Natural killer cell treated with Interleukin-12 subunit alpha and Interleukin-12 subunit beta and Interleukin-15 and Interleukin-18, amount 100 ng/mL, for 72 hours (primary cell): ENCODE data around the gene VGF. TPM values are rescaled to one million over a fixed set of nuclear protein-coding genes. Genes with fewer than 3 reads are reported as not detected.
"Not testable (repeated sequence)": the region's sequence is repeated elsewhere in the genome, so short reads cannot be mapped to it uniquely, and the experiment has no call there.

ENCODE experiments used
- ATAC-seq, 2 donors: fragments of 150-1000 bp; cut with Tn5 transposase in 1 of 2; sonication (Bioruptor Pico), chemical (Tn5 transposase) in 1 of 2; 2 replicates each; pipeline ENCODE4 v1.10.0; 2021
- DNase-seq: peaks from one replicate; pipeline ENCODE4 v3.0.0; 2022; ENCODE audit warnings: low spot score
- H3K27ac Mint-ChIP-seq, 2 donors: 1 replicate in 1 of 2; 2 replicates in 1 of 2; pipeline ENCODE4 v1.8.0; 2022; ENCODE audit warnings: mixed read lengths in 2 of 2, mild to moderate bottlenecking in 1 of 2, moderate library complexity in 1 of 2
- H3K27me3 Mint-ChIP-seq, 2 donors: 1 replicate in 1 of 2; 2 replicates in 1 of 2; pipeline ENCODE4 v1.8.0; 2022; ENCODE audit warnings: mixed read lengths in 2 of 2
- H3K36me3 Mint-ChIP-seq: one replicate; pipeline ENCODE4 v1.8.0; 2022; ENCODE audit warnings: mixed read lengths
- H3K4me1 Mint-ChIP-seq, 2 donors: 1 replicate in 1 of 2; 2 replicates in 1 of 2; pipeline ENCODE4 v1.8.0; 2022; ENCODE audit warnings: low read depth in 2 of 2, mixed read lengths in 2 of 2, mild to moderate bottlenecking in 1 of 2
- H3K4me3 Mint-ChIP-seq: one replicate; pipeline ENCODE4 v1.8.0; 2022; ENCODE audit warnings: mixed read lengths
- H3K9me3 Mint-ChIP-seq: 2 replicates; pipeline ENCODE4 v1.8.0; 2022; ENCODE audit warnings: mixed read lengths
- total RNA-seq, 2 donors: library from RNA; stranded (reverse); gene quantifications; one replicate each; pipeline ENCODE4 v1.2.3, GENCODE V29; 2022

The VGF gene
- total RNA-seq, 2 donors from 2014 or later: 0.31 TPM; not detected in 1

GRCh38 chr7:101155303-101155702 is 10.1 kb downstream of the VGF start:
- Mint-ChIP-seq H3K4me3 (peak overlapping the region; percentile 74), H3K27me3 (peaks cover 0 to 4% of the 10 kb centered on the region in 2 donors), H3K36me3 (no peaks in the 10 kb centered on the region), H3K9me3 (no peaks in the 10 kb centered on the region), H3K27ac (no peak overlapping the region), H3K4me1 (peaks cover 9 to 14% of the 10 kb centered on the region in 2 donors)
- DNase-seq (no peak), ATAC-seq (no peak)

DNA sequence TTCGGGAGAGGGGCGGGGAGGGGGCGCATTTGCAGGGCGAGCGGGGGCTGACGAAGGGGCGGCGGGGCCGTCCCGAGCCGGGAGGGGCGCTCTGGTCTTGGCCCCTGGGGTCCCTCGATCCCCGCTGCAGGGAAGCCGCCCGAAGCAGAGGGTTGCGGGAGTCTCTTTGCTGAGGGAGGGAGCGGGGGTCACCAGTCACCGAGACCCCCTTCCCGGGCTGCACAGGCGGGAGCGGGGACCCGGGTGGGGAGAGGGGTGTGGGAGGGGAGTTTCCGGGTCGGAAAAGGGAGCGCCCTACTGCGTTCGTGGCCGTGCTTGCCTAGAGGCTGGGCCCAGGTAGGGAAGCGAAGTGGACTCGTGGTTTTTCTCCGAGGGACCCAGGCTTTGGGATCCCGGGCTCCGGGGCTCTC is 10.7 kb downstream of the VGF start:
- peak overlapping the region; percentile 74 for H3K4me3 Mint-ChIP-seq
- H3K27me3 Mint-ChIP-seq: peaks cover 3 to 4% of the 10 kb centered on the region in 2 donors
- DNase-seq (peak; percentile 55), ATAC-seq (peak; percentile 29 to 34)
- H3K36me3 Mint-ChIP-seq: no peaks in the 10 kb centered on the region
- no peak overlapping the region for H3K27ac Mint-ChIP-seq
- H3K4me1 Mint-ChIP-seq: peaks cover 9 to 14% of the 10 kb centered on the region in 2 donors
- H3K9me3 Mint-ChIP-seq: no peaks in the 10 kb centered on the region

DNA sequence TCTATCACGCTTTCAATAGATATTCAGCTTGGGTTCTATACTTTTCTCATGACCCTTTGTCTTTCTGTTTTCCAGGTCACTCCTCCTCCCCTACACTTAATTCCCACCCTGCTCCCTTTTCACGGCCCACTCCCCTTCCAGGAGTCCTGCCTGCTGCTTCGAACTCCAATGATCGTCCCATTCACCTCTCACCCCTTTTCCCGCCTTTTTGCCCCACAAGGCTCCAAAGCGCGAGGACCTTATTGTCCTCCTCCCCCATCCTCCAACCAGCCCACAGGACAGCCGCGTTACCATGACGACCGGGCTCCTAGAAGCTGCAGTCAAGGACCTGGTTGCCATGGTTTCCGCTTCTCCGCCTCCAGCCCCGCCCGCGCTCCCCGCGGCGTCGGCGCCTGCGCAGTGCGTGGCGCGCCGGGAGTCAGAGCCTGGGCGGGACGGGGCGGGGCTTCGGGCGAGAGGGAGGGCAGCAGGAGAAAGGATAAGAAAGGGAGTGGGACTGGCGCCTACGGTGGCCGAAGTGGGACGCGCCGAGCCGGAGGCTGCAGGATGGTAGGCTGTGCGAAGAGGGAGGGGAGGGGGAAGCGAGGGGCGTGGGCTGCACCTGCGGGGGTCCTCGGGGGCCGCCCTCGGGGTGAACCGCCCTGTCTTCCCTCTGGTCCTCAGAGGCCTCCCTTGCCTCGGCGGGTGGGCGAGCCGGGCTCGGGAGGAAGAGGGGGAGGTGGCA is 11.2 kb downstream of the VGF start, which contains the start of gene AP1S1:
Gene AP1S1 (plus strand): TSS at position 508 of the 724 bp plus-strand sequence. CDS start 39 bp downstream, at position 547.
- no peaks in the 10 kb centered on the region for H3K9me3 Mint-ChIP-seq
- H3K27ac Mint-ChIP-seq: peak within 1 kb of the TSS in 1 of 2 donors; percentile 47
- DNase-seq: peak; percentile 89
- H3K4me3 Mint-ChIP-seq: peak within 1 kb of the TSS; percentile 74
- peak; percentile 92 to 95 for ATAC-seq
- H3K27me3 Mint-ChIP-seq: peaks cover 9 to 10% of the 10 kb centered on the region in 2 donors
- H3K36me3 Mint-ChIP-seq: no peaks in the 10 kb centered on the region
- H3K4me1 Mint-ChIP-seq: peaks cover 9 to 14% of the 10 kb centered on the region in 2 donors

DNA sequence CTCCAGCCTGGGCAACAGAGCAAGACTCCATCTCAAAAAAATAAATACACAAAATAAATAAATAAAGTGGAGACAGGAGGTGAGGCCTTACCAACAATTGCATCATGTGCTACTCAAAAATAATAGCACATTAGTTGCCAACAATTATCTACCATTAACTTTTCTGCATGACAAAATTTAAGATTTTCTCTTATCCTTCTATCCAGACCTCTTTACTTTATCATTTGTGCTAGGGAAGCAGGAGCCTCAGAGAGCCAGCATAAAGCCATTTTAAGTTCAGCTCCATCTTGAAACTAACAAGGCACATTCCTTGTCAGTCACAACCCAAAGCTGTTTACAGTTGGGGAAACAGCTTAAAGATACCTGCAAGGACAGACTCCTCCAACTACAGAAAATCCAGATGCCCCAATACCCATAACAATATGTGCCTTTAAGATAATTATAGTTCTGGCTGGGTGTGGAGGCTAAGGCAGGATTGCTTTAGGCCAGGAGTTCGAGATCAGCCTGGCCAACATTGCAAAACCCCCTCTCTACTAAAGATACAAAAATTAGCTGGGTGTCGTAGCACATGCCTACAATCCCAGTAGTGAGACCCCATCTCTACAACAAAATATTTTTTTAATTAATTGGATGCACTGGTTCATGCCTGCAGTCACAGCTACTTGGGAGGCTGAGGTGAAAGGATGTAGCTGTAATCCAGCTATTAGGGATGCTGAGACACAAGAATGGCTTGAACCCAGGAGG is 13.3 kb downstream of the VGF start:
- H3K4me1 Mint-ChIP-seq: peaks cover 12 to 14% of the 10 kb centered on the region in 2 donors
- H3K36me3 Mint-ChIP-seq: no peaks in the 10 kb centered on the region
- peaks cover 11 to 13% of the 10 kb centered on the region in 2 donors for H3K27me3 Mint-ChIP-seq
- no peak for DNase-seq
- ATAC-seq: no peak
- H3K9me3 Mint-ChIP-seq: no peaks in the 10 kb centered on the region
- no peak overlapping the region for H3K27ac Mint-ChIP-seq
- H3K4me3 Mint-ChIP-seq: no peak overlapping the region

DNA sequence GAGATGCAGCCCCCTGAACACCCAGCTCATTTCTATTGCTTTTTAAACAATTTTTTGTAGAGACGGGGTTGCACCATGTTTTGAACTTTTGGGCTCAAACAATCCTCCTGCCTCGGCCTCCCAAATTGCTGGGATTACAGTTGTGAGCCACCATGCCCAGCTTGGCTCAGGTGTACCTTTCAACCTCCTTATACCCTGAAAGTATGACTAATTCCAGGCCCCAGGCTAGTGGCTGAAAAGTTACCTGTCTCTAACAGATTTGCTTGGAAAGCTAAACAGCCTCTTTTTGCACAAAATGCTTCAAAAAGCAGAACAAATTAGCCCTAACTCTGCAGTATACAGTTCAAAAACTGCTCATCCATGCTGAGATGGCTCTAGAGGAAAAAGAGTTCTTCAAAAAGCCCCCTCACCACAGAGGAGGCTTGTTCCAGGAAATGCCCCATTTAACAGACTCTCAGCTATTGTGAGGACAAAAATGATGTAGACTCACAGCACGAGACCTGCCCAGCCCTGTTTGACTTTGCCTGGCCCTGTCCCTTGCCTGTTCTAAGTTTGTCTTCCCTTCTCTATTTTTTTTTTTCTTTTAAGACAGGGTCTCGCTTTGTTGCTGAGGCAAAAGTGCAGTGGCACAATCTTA is 24.5 kb downstream of the VGF start:
- Mint-ChIP-seq H3K9me3 (no peaks in the 10 kb centered on the region), H3K4me1 (peaks cover 30 to 52% of the 10 kb centered on the region in 2 donors), H3K4me3 (no peak overlapping the region), H3K27me3 (peaks cover 16 to 17% of the 10 kb centered on the region in 2 donors), H3K36me3 (no peaks in the 10 kb centered on the region), H3K27ac (peak overlapping the region in 1 of 2 donors; percentile 39)
- no peak for DNase-seq
- no peak for ATAC-seq

DNA sequence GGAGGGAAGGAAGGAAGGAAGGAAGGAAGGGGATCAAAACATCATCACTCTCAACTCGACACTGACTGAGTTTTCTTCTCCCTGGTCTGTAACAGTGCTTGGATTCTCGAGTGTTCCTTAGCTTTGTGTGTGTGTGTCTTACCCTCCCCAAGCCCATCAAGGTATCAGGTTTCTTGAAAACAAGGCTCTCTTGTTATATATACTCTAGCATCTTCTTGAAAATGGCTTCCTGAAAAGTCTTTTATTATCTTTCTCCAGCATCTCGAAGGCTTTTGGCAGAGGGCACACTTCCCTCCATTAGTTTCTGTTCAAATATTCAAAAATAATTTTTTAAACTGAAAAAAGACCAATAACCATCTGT is 25.1 kb downstream of the VGF start:
- Mint-ChIP-seq H3K9me3 (no peaks in the 10 kb centered on the region), H3K36me3 (no peaks in the 10 kb centered on the region), H3K27ac (peak overlapping the region; percentile 17 to 33), H3K4me3 (no peak overlapping the region), H3K4me1 (peaks cover 30 to 52% of the 10 kb centered on the region in 2 donors), H3K27me3 (peaks cover 16 to 18% of the 10 kb centered on the region in 2 donors)
- DNase-seq (no peak), ATAC-seq (no peak)

DNA sequence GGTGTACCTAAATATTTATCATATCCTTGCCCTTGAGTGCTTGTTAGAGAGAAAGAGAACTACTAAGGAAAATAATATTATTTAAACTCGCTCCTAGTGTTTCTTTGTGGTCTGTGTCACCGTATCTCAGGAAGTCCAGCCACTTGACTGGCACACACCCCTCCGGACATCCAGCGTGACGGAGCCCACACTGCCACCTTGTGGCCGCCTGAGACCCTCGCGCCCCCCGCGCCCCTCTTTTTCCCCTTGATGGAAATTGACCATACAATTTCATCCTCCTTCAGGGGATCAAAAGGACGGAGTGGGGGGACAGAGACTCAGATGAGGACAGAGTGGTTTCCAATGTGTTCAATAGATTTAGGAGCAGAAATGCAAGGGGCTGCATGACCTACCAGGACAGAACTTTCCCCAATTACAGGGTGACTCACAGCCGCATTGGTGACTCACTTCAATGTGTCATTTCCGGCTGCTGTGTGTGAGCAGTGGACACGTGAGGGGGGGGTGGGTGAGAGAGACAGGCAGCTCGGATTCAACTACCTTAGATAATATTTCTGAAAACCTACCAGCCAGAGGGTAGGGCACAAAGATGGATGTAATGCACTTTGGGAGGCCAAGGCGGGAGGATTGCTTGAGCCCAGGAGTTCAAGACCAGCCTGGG is 27.0 kb downstream of the VGF start:
- no peaks in the 10 kb centered on the region for H3K36me3 Mint-ChIP-seq
- H3K4me3 Mint-ChIP-seq: peak overlapping the region; percentile 58
- ATAC-seq (peak; percentile 98), DNase-seq (peak; percentile 87)
- peak overlapping the region; percentile 66 to 84 for H3K27ac Mint-ChIP-seq
- no peaks in the 10 kb centered on the region for H3K9me3 Mint-ChIP-seq
- H3K27me3 Mint-ChIP-seq: peaks cover 7 to 10% of the 10 kb centered on the region in 2 donors
- peaks cover 36 to 44% of the 10 kb centered on the region in 2 donors for H3K4me1 Mint-ChIP-seq

DNA sequence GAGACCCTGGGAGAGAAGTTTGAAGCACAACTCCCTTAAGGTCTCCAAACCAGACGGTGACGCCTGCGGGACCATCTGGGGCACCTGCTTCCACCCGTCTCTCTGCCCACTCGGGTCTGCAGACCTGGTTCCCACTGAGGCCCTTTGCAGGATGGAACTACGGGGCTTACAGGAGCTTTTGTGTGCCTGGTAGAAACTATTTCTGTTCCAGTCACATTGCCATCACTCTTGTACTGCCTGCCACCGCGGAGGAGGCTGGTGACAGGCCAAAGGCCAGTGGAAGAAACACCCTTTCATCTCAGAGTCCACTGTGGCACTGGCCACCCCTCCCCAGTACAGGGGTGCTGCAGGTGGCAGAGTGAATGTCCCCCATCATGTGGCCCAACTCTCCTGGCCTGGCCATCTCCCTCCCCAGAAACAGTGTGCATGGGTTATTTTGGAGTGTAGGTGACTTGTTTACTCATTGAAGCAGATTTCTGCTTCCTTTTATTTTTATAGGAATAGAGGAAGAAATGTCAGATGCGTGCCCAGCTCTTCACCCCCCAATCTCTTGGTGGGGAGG is 27.6 kb downstream of the VGF start:
- H3K36me3 Mint-ChIP-seq: no peaks in the 10 kb centered on the region
- H3K27me3 Mint-ChIP-seq: peaks cover 7 to 8% of the 10 kb centered on the region in 2 donors
- peaks cover 37 to 41% of the 10 kb centered on the region in 2 donors for H3K4me1 Mint-ChIP-seq
- no peaks in the 10 kb centered on the region for H3K9me3 Mint-ChIP-seq
- no peak for ATAC-seq
- H3K4me3 Mint-ChIP-seq: peak overlapping the region; percentile 58
- DNase-seq: no peak
- H3K27ac Mint-ChIP-seq: peak overlapping the region; percentile 66 to 84

DNA sequence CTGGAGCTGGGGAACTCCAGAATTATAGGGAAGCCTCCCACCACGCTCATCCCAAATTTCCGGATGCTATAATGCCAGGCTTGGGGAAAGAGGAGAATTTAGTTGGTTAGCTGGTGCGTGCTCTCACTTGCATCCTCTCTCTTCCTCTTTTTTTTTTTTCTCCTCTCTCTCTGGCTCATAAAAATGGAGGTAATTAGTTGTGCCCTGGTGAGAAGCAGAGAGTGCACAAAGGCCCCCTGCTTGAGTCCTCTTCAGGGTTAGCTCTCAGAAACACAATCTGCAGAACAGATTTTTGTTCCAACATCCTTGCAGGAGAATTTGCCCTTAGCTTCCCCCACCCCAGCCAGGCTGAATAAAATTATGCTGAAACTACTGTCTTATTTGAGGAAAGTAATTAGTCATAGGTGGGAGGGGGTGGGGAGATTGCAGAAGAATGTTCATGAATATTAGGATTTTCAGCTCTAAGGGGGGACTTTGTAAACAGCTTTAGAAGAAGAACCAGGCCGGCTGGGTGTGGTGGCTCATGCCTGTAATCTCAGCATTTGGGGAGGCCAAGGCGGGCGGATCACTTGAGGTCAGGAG is 30.9 kb downstream of the VGF start:
- Mint-ChIP-seq H3K27me3 (peaks cover 7 to 12% of the 10 kb centered on the region in 2 donors), H3K4me1 (peaks cover 28 to 31% of the 10 kb centered on the region in 2 donors), H3K27ac (peak overlapping the region in 1 of 2 donors; percentile 51), H3K4me3 (no peak overlapping the region), H3K36me3 (no peaks in the 10 kb centered on the region), H3K9me3 (no peaks in the 10 kb centered on the region)
- ATAC-seq (no peak), DNase-seq (no peak)

DNA sequence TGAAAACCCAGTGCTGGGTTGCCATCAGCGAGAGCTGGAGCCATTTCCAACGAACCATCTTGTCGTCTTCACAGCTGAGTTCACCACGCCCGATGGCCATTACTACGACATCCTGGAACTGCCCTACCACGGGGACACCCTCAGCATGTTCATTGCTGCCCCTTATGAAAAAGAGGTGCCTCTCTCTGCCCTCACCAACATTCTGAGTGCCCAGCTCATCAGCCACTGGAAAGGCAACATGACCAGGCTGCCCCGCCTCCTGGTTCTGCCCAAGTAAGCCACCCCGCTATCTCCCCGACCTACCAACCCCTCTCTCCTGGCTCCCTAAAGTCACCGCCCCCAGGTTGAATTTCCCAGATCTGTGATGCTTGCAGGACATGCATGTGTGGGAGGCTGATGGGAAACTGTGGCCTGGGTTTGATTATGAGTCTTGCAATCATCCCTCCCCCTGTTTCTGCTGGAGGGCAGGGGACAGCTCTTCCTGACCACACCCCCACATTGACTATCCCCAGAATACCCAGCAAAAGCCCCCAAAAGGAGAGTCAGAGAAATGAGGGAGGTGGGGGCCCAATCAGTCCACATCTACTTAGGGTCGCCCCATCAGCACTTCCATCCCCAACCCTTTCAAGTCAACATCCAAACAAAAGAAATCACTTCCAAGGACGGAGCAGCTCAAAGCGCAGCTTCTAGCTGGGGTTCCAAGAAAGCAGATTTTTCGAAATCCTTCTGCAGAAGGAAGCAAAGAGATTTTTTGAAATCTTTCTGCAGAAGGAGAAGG is 31.6 kb downstream of the VGF start:
- DNase-seq: no peak
- H3K27me3 Mint-ChIP-seq: peaks cover 7 to 12% of the 10 kb centered on the region in 2 donors
- no peaks in the 10 kb centered on the region for H3K9me3 Mint-ChIP-seq

DNA sequence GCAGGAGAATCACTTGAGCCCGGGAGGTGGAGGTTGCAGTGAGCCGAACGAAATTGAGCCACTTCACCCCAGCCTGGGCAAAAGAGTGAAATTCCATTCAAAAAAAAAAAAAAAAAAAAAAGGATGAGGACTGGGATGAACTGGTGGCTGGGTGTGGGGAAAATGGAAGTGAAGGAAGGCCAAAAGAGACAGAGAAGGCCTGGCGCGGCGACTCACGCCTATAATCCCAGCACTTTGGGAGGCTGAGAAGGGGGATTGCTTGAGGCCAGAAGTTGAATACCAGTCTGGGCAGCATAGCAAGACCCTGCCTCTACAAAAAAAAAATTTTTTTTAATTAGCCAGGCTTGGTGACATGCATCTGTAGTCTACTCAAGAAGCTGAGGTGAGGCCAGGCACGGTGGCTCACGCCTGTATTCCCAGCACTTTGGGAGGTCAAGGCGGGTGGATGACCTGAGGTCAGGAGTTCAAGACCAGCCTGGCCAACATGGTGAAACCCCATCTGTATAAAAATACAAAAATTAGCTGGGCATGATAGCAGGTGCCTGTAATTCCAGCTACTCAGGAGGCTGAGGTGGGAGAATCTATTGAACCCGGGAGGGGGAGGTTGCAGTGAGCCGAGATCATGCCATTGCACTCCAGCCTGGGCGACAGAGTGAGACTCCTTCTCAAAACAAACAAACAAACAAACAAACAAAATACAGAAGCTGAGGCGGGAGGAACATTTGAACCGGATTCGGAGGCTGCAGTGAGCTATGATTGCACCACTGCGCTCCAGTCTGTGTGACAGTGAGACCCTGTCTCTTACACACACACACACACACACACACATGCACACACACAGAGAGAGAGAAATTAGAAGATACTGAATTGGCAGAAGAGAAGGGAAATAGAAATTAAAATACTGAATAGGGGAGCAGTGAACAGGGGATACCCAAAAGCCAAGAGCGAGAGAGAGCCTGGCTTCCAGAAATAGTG is 32.5 kb downstream of the VGF start:
- not testable (repeated sequence) for H3K36me3 Mint-ChIP-seq, H3K27ac Mint-ChIP-seq, ATAC-seq, H3K9me3 Mint-ChIP-seq, DNase-seq, H3K4me3 Mint-ChIP-seq
- peaks cover 28 to 31% of the 10 kb centered on the region in 2 donors for H3K4me1 Mint-ChIP-seq
- peaks cover 7 to 12% of the 10 kb centered on the region in 2 donors for H3K27me3 Mint-ChIP-seq

More for the DNA sequence above, 31.6 kb downstream of the VGF start:
- no peak overlapping the region for H3K4me3 Mint-ChIP-seq
- no peaks in the 10 kb centered on the region for H3K36me3 Mint-ChIP-seq
- no peak overlapping the region for H3K27ac Mint-ChIP-seq
- no peak for ATAC-seq
- H3K4me1 Mint-ChIP-seq: peaks cover 30% of the 10 kb centered on the region in 2 donors
